Measurements from ENCODE around the gene ELL2.
A peak's percentile ranks its signal among the peaks of the same experiment; 100 is the strongest.

Gene ELL2

GRCh38 chr5:95989283-95990048 lies 27.8 kb upstream of the ELL2 start:
- ATAC-seq (replicated peaks), result no peak
- Mint-ChIP-seq H3K4me3 (no peak overlapping the region), H3K4me1 (no peaks in the 10 kb centered on the region), H3K9me3 (no peaks in the 10 kb centered on the region), H3K36me3 (no peaks in the 10 kb centered on the region), H3K27me3 (no peaks in the 10 kb centered on the region), H3K27ac (no peak overlapping the region)
- DNase-seq, result no peak

GRCh38 chr5:95988877-95989276 lies 27.2 kb upstream of the ELL2 start:
- no peaks in the 10 kb centered on the region for H3K27me3 Mint-ChIP-seq
- no peak overlapping the region for H3K4me3 Mint-ChIP-seq
- H3K27ac Mint-ChIP-seq, result no peak overlapping the region

GRCh38 chr5:95988094-95988493 lies 26.4 kb upstream of the ELL2 start:
- no peaks in the 10 kb centered on the region for H3K27me3 Mint-ChIP-seq
- no peak overlapping the region for H3K4me3 Mint-ChIP-seq
- ATAC-seq (replicated peaks) (no peak), DNase-seq (no peak)
- H3K4me1 Mint-ChIP-seq, result no peaks in the 10 kb centered on the region
- H3K27ac Mint-ChIP-seq, result no peak overlapping the region
- no peaks in the 10 kb centered on the region for H3K9me3 Mint-ChIP-seq
- H3K36me3 Mint-ChIP-seq, result no peaks in the 10 kb centered on the region

More at GRCh38 chr5:95988877-95989276, 27.2 kb upstream of the ELL2 start:
- no peaks in the 10 kb centered on the region for H3K36me3 Mint-ChIP-seq
- H3K4me1 Mint-ChIP-seq, result no peaks in the 10 kb centered on the region
- H3K9me3 Mint-ChIP-seq, result no peaks in the 10 kb centered on the region
- DNase-seq (no peak), ATAC-seq (replicated peaks) (no peak)

- Mint-ChIP-seq H3K27ac (no peak overlapping the region), H3K9me3 (no peaks in the 10 kb centered on the region), H3K36me3 (no peaks in the 10 kb centered on the region), H3K27me3 (no peaks in the 10 kb centered on the region), H3K4me1 (no peaks in the 10 kb centered on the region), H3K4me3 (no peak overlapping the region)
- no peak for ATAC-seq (replicated peaks)
- DNase-seq, result no peak
Measured at GRCh38 chr5:95986937-95987520, 25.4 kb upstream of the ELL2 start.

GRCh38 chr5:95986001-95986400 lies 24.4 kb upstream of the ELL2 start:
- Mint-ChIP-seq H3K9me3 (no peaks in the 10 kb centered on the region), H3K27me3 (no peaks in the 10 kb centered on the region), H3K4me1 (no peaks in the 10 kb centered on the region), H3K36me3 (no peaks in the 10 kb centered on the region), H3K27ac (no peak overlapping the region), H3K4me3 (no peak overlapping the region)
- DNase-seq (no peak), ATAC-seq (replicated peaks) (no peak)

DNA sequence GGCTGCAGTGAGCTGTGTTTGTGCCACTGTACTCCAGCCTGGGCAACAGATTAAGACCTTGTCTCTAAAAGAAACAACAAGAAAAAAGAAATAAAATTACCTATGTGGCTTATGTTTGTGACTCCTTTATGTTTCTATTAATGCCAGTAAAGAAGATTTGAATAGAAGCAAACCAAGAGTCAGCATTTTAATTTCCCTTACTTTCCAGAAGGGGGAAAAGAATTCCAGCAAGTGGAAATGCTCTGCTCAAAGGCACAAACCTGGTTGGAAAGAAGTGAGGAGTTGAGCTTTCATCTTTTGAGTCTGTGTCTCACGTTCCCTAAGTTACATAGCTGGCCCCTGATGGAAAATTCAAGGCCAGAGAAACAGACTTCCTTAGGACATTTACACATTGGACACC lies 23.6 kb upstream of the ELL2 start:
- Mint-ChIP-seq H3K27me3 (no peaks in the 10 kb centered on the region), H3K4me1 (no peaks in the 10 kb centered on the region), H3K36me3 (no peaks in the 10 kb centered on the region), H3K9me3 (no peaks in the 10 kb centered on the region), H3K4me3 (no peak overlapping the region), H3K27ac (no peak overlapping the region)
- ATAC-seq (replicated peaks) (no peak), DNase-seq (no peak)

DNA sequence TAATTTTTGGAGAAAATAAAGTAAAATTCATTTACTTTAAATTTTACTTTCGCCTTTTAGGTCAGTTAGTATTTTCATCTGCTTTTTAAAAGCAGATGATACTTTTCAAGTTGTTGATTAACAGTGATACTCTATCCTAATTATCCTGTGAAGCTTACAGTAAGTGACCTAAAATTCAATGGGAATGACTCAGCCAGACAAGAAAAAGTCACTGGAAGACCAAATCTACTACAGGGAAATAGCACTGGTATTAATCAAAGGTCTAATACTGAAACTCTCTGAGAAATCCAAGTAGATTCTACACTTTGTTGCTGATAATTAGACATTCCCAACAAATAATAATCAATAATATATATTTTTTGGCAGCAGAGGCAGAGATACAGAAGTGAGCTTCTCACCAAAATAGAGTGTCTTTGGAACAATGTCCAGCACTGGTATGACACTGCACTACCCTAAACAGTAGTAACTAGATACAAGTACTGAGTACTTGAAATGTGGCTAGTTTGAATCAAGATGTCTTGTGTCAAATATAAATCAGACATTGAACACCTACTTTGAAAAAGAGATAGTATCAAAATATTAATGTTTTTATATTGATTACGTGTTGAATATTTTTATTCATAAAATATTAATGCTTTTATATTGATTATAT lies 22.8 kb upstream of the ELL2 start:
- Mint-ChIP-seq H3K36me3 (no peaks in the 10 kb centered on the region), H3K9me3 (no peaks in the 10 kb centered on the region), H3K27ac (no peak overlapping the region), H3K27me3 (no peaks in the 10 kb centered on the region), H3K4me3 (no peak overlapping the region), H3K4me1 (no peaks in the 10 kb centered on the region)
- DNase-seq (no peak), ATAC-seq (replicated peaks) (no peak)

DNA sequence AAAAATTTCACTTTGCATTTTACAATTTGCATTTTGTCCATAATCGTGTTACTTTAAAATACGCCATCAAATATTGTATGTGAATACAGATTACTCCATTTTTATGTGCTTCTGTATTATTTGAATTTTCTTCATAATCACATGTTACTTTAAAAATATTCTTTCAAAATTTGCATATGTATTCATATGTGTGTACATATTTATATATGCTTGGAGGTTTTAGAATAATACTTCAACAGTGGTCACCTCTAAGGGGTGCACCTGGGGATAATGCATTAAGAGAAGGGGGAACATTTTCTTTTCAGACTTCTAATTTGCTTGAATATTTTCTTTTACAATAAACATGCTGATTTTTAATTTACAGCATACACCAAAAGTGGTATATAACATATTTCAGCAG lies 21.9 kb upstream of the ELL2 start:
- H3K36me3 Mint-ChIP-seq, result no peaks in the 10 kb centered on the region
- no peaks in the 10 kb centered on the region for H3K4me1 Mint-ChIP-seq
- no peaks in the 10 kb centered on the region for H3K27me3 Mint-ChIP-seq
- H3K4me3 Mint-ChIP-seq, result no peak overlapping the region
- ATAC-seq (replicated peaks), result no peak
- no peak for DNase-seq
- no peaks in the 10 kb centered on the region for H3K9me3 Mint-ChIP-seq
- no peak overlapping the region for H3K27ac Mint-ChIP-seq

DNA sequence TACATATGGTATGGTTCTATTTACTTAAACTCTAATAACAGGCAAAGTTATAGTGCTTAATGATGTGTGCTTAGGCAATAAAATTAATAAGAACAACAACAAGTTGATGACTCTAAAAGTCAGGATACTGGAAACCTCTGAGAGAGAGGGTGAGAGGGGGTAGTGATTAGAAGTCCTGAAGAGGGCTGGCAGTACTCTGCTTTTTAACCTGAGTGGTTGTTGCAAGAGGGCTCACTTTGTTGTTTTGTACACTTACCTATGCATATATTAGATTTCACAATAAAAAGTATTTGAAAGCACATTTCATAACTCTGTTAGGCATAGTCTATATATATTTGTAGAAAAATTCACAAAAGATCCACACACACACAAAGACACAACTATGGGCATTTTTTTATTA lies 21.4 kb upstream of the ELL2 start:
- Mint-ChIP-seq H3K4me1 (no peaks in the 10 kb centered on the region), H3K9me3 (no peaks in the 10 kb centered on the region), H3K4me3 (no peak overlapping the region), H3K36me3 (no peaks in the 10 kb centered on the region), H3K27me3 (peaks cover 0 to 4% of the 10 kb centered on the region in 2 donors), H3K27ac (no peak overlapping the region)
- no peak for DNase-seq
- no peak for ATAC-seq (replicated peaks)

GRCh38 chr5:95976606-95977005 lies 15.0 kb upstream of the ELL2 start:
- DNase-seq (no peak), ATAC-seq (replicated peaks) (no peak)
- H3K4me3 Mint-ChIP-seq, result no peak overlapping the region
- H3K27ac Mint-ChIP-seq, result no peak overlapping the region
- no peaks in the 10 kb centered on the region for H3K36me3 Mint-ChIP-seq
- H3K4me1 Mint-ChIP-seq, result no peaks in the 10 kb centered on the region
- peaks cover 8 to 12% of the 10 kb centered on the region in 2 donors for H3K27me3 Mint-ChIP-seq
- H3K9me3 Mint-ChIP-seq, result no peaks in the 10 kb centered on the region

DNA sequence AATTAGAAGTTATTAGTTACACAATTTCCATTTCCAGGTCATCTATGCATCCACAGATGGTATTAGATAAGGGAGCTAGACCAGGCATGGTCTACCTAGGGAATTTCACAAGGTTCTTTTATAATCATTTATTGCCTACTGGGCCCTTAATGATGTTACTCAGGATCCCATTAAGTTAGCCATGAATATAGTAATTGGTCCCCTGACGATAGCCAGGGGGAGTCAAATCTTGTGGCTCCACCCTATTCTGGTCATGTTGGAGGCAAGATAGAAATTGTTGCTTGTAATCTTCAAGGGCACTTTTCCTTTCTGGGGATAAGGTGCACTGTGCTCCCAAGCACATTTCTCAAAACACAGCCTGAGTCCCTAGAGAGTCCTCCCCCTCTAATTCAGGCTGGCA lies 14.1 kb upstream of the ELL2 start:
- no peak overlapping the region for H3K27ac Mint-ChIP-seq
- H3K4me1 Mint-ChIP-seq, result no peaks in the 10 kb centered on the region
- DNase-seq, result no peak
- peaks cover 8 to 12% of the 10 kb centered on the region in 2 donors for H3K27me3 Mint-ChIP-seq
- ATAC-seq (replicated peaks), result no peak
- no peaks in the 10 kb centered on the region for H3K9me3 Mint-ChIP-seq
- no peaks in the 10 kb centered on the region for H3K36me3 Mint-ChIP-seq
- H3K4me3 Mint-ChIP-seq, result no peak overlapping the region

DNA sequence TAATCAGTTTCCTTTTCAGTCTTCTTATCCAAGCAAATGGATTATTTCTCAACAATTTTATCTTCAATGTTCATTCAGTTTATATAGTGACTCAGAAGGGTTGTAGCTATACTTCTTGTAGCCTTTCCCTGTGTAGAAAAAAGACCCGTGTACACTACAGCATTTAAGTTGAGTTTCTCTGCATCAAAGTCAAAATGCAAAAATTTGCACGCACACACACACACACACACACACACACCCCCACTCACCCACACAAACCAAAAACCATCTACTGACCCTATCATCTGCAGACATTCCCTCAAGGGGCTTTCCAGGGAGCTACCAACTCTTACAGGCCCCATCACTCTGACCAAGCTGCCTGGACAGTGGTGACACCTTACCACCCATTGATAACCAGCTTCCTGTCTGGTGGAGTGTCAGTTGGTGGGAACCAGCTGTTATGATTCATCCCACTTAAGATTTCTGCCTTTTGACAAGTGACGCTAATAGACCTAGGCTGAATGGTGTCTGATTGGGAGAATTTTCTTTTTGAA lies 12.2 kb upstream of the ELL2 start:
- DNase-seq, result no peak
- Mint-ChIP-seq H3K4me3 (no peak overlapping the region), H3K27ac (no peak overlapping the region)

GRCh38 chr5:95972196-95972595 lies 10.5 kb upstream of the ELL2 start:
- Mint-ChIP-seq H3K4me1 (no peaks in the 10 kb centered on the region), H3K27me3 (peaks cover 0 to 5% of the 10 kb centered on the region in 2 donors), H3K36me3 (no peaks in the 10 kb centered on the region), H3K27ac (no peak overlapping the region), H3K9me3 (peaks cover 3 to 4% of the 10 kb centered on the region in 2 donors), H3K4me3 (no peak overlapping the region)
- ATAC-seq (replicated peaks) (no peak), DNase-seq (no peak)

More for the DNA sequence above, 12.2 kb upstream of the ELL2 start:
- Mint-ChIP-seq H3K4me1 (no peaks in the 10 kb centered on the region), H3K36me3 (no peaks in the 10 kb centered on the region), H3K27me3 (peaks cover 8 to 12% of the 10 kb centered on the region in 2 donors), H3K9me3 (peaks cover 3 to 4% of the 10 kb centered on the region in 2 donors)
- ATAC-seq (replicated peaks), result peak in 1 of 2 donors; percentile 41

GRCh38 chr5:95970359-95970704 lies 8.7 kb upstream of the ELL2 start:
- Mint-ChIP-seq H3K4me1 (no peaks in the 10 kb centered on the region), H3K27me3 (peaks cover 5 to 9% of the 10 kb centered on the region in 2 donors), H3K4me3 (no peak overlapping the region), H3K9me3 (peaks cover 3 to 4% of the 10 kb centered on the region in 2 donors), H3K27ac (no peak overlapping the region), H3K36me3 (no peaks in the 10 kb centered on the region)
- DNase-seq (no peak), ATAC-seq (replicated peaks) (no peak)

Measured in stimulated activated naive B cell treated with anti-CD40 and anti-IgM and Interleukin-4, amounts not matched to agents 10 μg/mL and 1 μg/mL and 100 μg/mL, for 72 hours (primary cell).